ENCODE measurements around the gene ASCL4. TPM values are rescaled to one million over a fixed set of nuclear protein-coding genes. Genes with fewer than 3 reads are reported as not detected.

The ASCL4 gene
- total RNA-seq, 1 donor: not detected

- no peak for DNase-seq (ENCODE audit: low read depth in 2 of 3, low spot score in 2 of 3)
Observed at GRCh38 chr12:107776171-107776570, 1.7 kb downstream of the ASCL4 start.

DNA sequence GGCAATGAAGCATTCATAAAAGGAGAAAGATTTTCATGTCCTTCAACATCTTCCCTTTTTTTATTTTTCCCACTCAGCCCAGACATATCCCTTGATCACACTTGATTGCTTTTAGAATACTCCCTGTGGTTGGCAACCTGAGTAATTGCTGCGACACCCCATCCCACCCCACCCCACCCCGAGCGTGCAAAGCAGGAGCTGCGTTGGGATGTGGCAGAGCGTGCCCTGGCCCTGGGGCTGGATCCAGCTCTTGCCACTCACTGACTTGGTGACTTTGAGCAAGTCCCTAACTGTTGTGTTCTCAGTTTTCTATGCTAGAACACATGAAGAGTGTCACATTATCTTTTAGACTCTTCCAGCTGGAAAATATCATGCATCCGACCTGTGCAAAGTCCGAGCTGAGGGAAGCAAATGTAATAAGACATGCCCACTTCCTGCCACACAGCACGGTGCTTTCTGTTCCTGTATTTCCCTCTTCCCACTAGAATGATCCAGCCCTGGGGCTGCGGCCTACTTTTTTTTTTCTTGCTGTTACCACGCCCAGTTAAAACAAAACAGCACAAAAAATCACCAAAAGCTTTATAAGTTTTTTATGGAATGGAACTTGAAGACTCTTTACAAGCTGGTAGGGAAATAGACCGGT is 4.0 kb downstream of the ASCL4 start:
- no peak for DNase-seq (ENCODE audit: low read depth in 2 of 3, low spot score in 2 of 3)

DNA sequence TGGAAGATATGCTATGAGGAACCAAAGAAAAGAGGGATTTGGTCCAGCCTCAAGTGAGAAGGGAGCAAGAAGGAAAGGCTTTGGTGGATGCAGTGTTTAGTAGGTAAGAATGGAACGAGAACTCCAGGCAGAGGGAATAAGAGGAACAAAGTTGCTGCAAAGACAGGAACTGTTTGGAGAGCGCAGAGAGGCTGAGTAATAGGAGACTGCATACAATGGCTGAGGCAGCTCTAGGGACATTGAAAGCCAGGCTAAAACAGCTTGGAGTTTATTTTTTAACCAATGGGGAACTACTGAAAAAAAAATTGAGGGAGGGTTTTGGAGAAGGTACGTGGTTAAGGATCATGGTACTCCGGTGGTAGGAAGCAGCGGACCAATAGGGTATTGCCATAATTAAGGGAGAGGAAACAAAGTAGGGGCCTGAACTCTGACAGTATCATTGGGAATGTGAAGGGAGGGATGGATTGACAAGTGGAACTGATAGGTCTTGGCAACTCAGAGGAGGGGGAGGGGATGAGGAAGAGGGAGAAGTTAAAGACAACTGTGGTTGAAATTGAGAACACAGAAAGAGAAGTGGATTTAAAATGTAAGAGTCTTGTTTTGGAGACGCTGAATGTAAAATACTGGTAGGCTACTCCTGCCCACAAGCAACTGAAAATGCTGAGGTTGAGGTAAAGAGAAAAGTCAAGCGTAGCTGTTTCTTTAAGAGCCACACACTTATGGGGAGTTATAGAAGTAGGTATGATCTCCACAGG is 4.8 kb downstream of the ASCL4 start:
- peak in 1 of 3 donors; percentile 41 for DNase-seq (ENCODE audit: low read depth in 2 of 3, low spot score in 2 of 3)

- DNase-seq (ENCODE audit: low read depth in 2 of 3, low spot score in 2 of 3): no peak
Observed at GRCh38 chr12:107780298-107780697, 5.8 kb downstream of the ASCL4 start.

DNA sequence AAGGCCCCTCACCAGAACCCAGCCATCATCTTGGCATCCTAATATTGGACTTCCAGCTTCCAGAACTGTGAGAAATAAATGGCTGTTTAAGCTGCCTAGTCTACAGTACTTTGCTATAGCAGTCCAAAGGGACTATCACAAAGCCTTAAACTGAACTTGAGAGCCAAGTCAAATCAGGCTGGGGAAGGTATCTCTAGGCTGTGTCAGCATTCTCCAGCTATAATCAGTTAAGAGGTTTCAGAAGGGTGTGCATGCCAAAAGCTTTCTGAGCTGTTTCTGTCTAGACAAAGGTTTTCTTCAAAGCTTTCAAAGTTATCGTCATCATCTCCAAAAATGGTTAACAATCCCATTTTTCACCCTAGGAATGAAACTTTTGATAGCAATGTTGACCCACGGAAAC is 7.6 kb downstream of the ASCL4 start:
- no peak for DNase-seq (ENCODE audit: low read depth in 2 of 3, low spot score in 2 of 3)

- peak in 2 of 3 donors; percentile 70 to 84 for DNase-seq (ENCODE audit: low read depth in 2 of 3, low spot score in 2 of 3)
Observed at GRCh38 chr12:107783406-107784376, 9.2 kb downstream of the ASCL4 start.

DNA sequence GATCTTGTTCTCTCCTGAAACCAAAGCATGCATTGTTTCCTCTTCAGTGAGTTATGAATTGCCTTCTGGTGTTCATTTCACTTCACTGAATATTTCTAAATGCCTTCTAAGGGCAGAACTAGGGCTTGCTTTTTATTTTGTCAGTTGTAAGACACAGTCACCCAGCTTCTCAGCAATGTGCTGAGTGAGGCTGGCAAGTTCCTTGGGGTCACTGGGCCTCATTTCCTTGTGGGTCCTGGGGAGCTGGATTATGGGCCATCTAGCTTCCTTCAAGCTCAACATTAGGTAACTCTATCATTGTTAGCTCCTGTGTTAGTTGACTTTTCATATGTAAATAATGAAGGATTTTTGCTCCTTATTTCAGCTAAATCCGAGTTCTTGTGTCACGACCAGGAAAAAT is 13.8 kb downstream of the ASCL4 start:
- no peak for DNase-seq (ENCODE audit: low read depth in 2 of 3, low spot score in 2 of 3)

- DNase-seq (ENCODE audit: low read depth in 2 of 3, low spot score in 2 of 3): no peak
Observed at GRCh38 chr12:107788690-107789458, 14.4 kb downstream of the ASCL4 start.

DNA sequence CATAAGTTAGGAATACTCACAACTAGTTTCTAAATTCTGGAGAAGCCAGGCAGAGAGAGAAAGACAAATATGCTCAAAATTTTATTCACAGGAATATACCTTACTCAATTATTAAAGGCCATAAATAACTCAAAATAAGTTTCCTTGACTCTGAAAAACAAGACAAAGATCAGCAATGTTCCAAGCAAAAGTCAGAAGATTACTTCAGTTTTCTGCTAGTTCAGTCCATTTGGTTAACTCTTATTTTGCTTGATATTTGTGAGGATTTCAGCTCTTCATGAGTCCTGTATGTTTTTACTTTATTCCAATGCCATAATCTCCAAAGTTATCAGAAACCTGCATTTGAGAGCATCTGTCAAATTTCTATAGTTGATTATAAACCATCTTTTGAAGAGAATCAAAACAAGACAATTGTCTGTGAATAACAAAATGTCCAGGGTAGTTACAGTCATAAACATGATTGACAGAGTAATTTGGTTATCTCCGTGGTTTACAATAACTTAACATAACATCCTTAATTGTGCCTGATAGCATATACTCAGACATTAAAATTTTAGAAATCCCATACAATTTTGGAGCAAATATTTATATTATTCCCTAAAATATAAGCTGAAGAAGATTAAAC is 17.1 kb downstream of the ASCL4 start:
- DNase-seq (ENCODE audit: low read depth in 2 of 3, low spot score in 2 of 3): no peak

GRCh38 chr12:107794451-107794850 is 19.9 kb downstream of the ASCL4 start:
- DNase-seq (ENCODE audit: low read depth in 2 of 3, low spot score in 2 of 3): no peak

- no peak for DNase-seq (ENCODE audit: low read depth in 2 of 3, low spot score in 2 of 3)
Observed at GRCh38 chr12:107798580-107798979, 24.1 kb downstream of the ASCL4 start.

- peak in 2 of 3 donors; percentile 28 to 42 for DNase-seq (ENCODE audit: low read depth in 2 of 3, low spot score in 2 of 3)
Observed at GRCh38 chr12:107801150-107801549, 26.6 kb downstream of the ASCL4 start.

DNA sequence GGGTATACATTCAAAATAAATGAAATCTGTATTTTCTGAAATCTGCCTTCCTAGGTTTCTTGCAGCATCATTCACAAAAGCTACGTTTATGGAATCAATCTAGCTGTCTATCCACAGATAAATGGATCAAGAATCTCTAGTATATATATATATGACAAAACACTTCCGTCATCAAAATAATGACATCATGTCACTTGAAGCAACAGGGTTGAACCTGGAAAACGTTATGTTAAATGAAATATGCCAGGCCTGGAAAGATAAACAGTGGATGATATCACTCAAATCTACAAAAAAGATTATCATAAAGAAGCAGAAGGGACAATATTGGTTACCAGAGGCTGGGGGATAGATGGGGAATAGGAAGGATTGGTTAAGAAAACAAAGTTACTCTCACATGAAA is 28.6 kb downstream of the ASCL4 start:
- DNase-seq (ENCODE audit: low read depth in 2 of 3, low spot score in 2 of 3): no peak

GRCh38 chr12:107805488-107806180 is 31.1 kb downstream of the ASCL4 start:
- no peak for DNase-seq (ENCODE audit: low read depth in 2 of 3, low spot score in 2 of 3)

DNA sequence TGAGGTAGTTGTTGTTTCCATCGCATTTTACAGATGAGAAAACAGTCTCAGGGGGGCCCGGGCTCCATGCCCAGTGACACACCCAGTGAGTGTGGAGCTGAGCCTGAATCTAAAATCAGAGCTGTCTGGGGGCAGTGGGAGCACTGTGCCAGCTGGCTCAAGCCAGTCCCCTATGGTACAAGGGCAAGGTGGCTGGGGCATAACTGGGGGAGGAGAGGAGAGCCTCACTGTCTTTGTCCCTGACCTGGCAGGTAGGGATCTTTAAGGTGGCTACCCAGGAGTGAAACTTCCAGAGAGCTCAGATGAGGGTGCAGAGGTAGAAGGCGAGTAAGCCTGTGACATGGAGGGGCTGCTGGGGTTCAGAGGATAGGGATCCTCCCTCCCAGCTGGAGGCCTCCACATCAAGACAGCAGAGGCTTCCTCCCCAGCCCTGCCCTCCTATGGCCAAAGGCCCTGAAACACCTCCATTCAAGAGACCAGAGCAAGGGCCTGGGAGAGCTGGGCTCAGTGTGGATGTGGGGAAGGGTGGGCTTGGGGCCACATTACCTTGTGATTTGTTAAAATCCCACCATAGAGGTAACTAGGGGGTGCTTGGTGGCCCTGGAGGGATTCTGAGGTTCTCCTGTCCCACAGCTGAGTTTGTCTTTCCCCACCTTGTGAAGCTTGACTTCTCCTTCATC is 33.1 kb downstream of the ASCL4 start:
- no peak for DNase-seq (ENCODE audit: low read depth in 2 of 3, low spot score in 2 of 3)

- no peak for DNase-seq (ENCODE audit: low read depth in 2 of 3, low spot score in 2 of 3)
Observed at GRCh38 chr12:107817250-107817649, 42.7 kb downstream of the ASCL4 start.

DNA sequence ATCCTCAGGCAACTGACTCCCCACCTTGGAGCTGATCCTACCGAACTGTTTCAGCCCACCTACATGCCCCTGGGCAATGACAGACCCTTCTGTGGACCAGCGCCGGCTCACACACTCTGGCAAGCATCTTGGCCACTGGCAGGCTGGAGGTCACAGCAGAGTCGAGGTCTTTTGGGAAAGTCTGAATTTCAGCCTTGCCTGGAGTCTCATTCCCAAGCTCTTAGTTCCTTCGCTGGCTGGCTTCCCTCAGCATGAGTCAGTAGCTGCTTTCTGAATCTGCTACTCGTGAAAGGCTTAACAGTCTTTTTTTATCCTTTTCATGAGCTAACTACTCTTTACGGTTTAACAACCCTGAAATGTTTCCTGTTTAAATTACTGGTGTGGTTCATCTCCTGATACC is 44.5 kb downstream of the ASCL4 start:
- no peak for DNase-seq (ENCODE audit: low read depth in 2 of 3, low spot score in 2 of 3)

DNA sequence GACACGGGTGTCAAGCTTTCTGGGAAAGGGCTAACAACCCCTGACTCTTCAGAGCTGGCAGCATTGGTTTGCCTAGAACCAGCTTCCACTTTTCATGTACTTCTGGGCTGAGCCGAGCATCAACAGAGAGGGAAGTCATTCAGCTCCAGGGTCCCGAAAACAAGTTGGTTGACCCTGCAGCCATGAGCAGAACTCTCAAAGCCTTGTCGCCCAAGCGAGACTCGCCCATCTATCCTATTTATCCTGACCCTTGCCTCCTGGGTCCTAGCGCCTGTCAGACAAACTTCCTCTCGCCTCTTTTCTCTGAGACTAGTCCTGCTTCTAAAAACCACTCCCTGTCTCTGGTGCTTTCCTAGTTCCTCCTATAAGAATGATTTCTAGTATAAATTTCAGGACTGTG is 47.9 kb downstream of the ASCL4 start:
- no peak for DNase-seq (ENCODE audit: low read depth in 2 of 3, low spot score in 2 of 3)

Data from hematopoietic multipotent progenitor cell (in vitro differentiated cells).